Cerebellar nuclear complex (tissue), 1 donor: Measurements from ENCODE around the gene SLC9B2.
"Not testable (repeated sequence)": the region's sequence is repeated elsewhere in the genome, so short reads cannot be mapped to it uniquely, and the experiment has no call there.

Source experiments
- DNase-seq, 2 experiments: peaks; one replicate each; lab custom pipeline; 2025; lab: John Stamatoyannopoulos, UW

SLC9B2 gene

GRCh38 chr4:103019308-103020124 is 57.0 kb downstream of the SLC9B2 start, which contains the start of gene SLC9B1:
TSS of gene SLC9B1 (minus strand) at chr4:103019705. CDS start at chr4:102991711, 27,994 bp downstream.
- DNase-seq = peak in 1 of 2 experiments; percentile 66

GRCh38 chr4:103018391-103019307 is 57.9 kb downstream of the SLC9B2 start:
- no peak for DNase-seq

GRCh38 chr4:103012551-103012950 is 64.0 kb downstream of the SLC9B2 start:
- no peak for DNase-seq

GRCh38 chr4:103012060-103012459 is 64.5 kb downstream of the SLC9B2 start:
- DNase-seq = no peak

GRCh38 chr4:103011378-103012025 is 65.1 kb downstream of the SLC9B2 start:
- no peak for DNase-seq

GRCh38 chr4:103010804-103011203 is 65.8 kb downstream of the SLC9B2 start:
- no peak for DNase-seq

- peak in 1 of 2 experiments; percentile 35 for DNase-seq
These were observed 67.5 kb downstream of the SLC9B2 start for GRCh38 chr4:103008875-103009729.

- no peak for DNase-seq
These were observed 74.0 kb downstream of the SLC9B2 start for GRCh38 chr4:103002551-103002950.

GRCh38 chr4:102994803-102995202 is 81.8 kb downstream of the SLC9B2 start:
- no peak for DNase-seq

- not testable (repeated sequence) for DNase-seq
These were observed 82.6 kb downstream of the SLC9B2 start for GRCh38 chr4:102993985-102994384.

GRCh38 chr4:102988429-102989020 is 88.0 kb downstream of the SLC9B2 start:
- no peak for DNase-seq

- no peak for DNase-seq
These were observed 95.6 kb downstream of the SLC9B2 start for GRCh38 chr4:102981005-102981404.
